Spinal cord (tissue), 10 donors: ENCODE measurements around the gene UBE2E3. TPM values are rescaled to one million over a fixed set of nuclear protein-coding genes. Genes with fewer than 3 reads are reported as not detected.
"Not testable (repeated sequence)": the region's sequence is repeated elsewhere in the genome, so short reads cannot be mapped to it uniquely, and the experiment has no call there.

Experiments
- DNase-seq, 6 donors: peaks; one replicate each; pipeline versions ENCODE4 v3.0.0 to v3.0.0-alpha.2; 2013 to 2015; ENCODE audit warnings: low spot score in 6 of 6, low read depth in 4 of 6
- H3K27ac ChIP-seq: one replicate; pipeline ENCODE4 v1.5.1; 2013; ENCODE audit warnings: low read depth, low read length, control low read depth
- H3K27me3 ChIP-seq: one replicate; pipeline ENCODE4 v1.6.1; 2013; ENCODE audit warnings: low read length; ENCODE audit not compliant: control insufficient read depth, insufficient read depth
- H3K36me3 ChIP-seq: one replicate; pipeline ENCODE4 v1.6.1; 2013; ENCODE audit warnings: low read length; ENCODE audit not compliant: control insufficient read depth, insufficient read depth
- H3K4me1 ChIP-seq: one replicate; pipeline ENCODE4 v1.6.1; 2013; ENCODE audit warnings: low read length; ENCODE audit not compliant: control insufficient read depth, insufficient read depth
- H3K4me3 ChIP-seq: one replicate; pipeline ENCODE4 v1.5.1; 2013; ENCODE audit warnings: low read depth, low read length, control low read depth
- H3K9me3 ChIP-seq: one replicate; pipeline ENCODE4 v1.6.1; 2013; ENCODE audit warnings: low read length; ENCODE audit not compliant: control insufficient read depth, insufficient read depth
- WGBS: methylation state at CpG from one replicate; pipeline ENCODE4 v1.1.5; 2013; ENCODE audit warnings: missing lambda C conversion rate; ENCODE audit not compliant: insufficient coverage; 5-methylcytosine and 5-hydroxymethylcytosine counted together
- polyA plus RNA-seq, 2 donors: library from polyadenylated mRNA; unstranded; fragments of 120-200 nt; gene quantifications; one replicate each; pipeline ENCODE4 v1.2.1, GENCODE V29; 2013; ENCODE audit not compliant: insufficient read length in 2 of 2
- total RNA-seq, 2 donors: library from RNA; depleted of rRNA in 1 of 2; stranded (reverse); fragments of 120-200 nt in 1 of 2; fragments of >200 nt in 1 of 2; gene quantifications; one replicate each; pipeline versions ENCODE4 v1.2.3 to v1.2.4, GENCODE V29; 2013 to 2014
- donor health status: healthy.

The UBE2E3 gene
- total and polyA plus RNA-seq, 4 donors, result 124 to 187 (median 160) TPM

DNA sequence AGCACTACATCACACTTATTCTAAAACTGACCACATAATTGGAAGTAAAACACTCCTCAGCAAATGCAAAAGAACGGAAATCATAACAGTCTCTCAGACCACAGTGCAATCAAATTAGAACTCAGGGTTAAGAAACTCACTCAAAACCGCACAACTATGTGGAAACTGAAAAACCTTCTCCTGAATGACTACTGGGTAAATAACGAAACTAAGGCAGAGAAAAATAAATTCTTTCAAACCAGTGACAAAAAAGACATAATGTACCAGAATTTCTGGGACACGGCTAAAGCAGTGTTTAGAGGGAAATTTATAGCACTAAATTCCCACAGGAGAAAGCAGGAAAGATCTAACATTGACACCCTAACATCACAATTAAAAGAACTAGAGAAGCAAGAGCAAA, 111.5 kb downstream of the UBE2E3 start:
- no CpG with 5 or more reads among the region's 4 CpGs for WGBS
- DNase-seq, H3K27me3 ChIP-seq, H3K4me3 ChIP-seq, H3K4me1 ChIP-seq, H3K36me3 ChIP-seq, H3K9me3 ChIP-seq, H3K27ac ChIP-seq: not testable (repeated sequence)

DNA sequence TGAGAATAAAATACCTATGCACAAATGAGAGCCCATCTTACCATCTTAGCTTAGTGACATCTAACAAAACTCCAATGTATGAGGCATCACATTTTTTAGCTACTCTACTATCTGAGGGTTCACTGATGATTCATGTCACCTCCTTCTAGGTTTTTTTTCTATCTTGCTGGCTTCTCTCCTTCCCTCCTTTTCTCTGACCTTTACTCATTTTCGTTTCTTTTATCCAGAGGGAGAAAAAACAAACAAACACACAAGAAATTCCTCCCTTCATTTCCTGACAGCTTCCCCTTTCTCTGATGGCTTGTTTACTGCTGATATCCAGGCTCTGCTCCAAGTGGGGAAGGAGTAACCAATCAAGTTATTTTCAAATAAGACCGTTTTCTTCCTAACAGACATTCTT, 115.1 kb downstream of the UBE2E3 start:
- Histone ChIP-seq H3K27me3 (no peaks in the 10 kb centered on the region), H3K27ac (no peak overlapping the region), H3K4me3 (no peak overlapping the region), H3K9me3 (peaks cover 1% of the 10 kb centered on the region), H3K4me1 (no peaks in the 10 kb centered on the region), H3K36me3 (no peaks in the 10 kb centered on the region)
- 80% methylated on average over 1 of the region's 2 CpGs for WGBS
- DNase-seq, result no peak

DNA sequence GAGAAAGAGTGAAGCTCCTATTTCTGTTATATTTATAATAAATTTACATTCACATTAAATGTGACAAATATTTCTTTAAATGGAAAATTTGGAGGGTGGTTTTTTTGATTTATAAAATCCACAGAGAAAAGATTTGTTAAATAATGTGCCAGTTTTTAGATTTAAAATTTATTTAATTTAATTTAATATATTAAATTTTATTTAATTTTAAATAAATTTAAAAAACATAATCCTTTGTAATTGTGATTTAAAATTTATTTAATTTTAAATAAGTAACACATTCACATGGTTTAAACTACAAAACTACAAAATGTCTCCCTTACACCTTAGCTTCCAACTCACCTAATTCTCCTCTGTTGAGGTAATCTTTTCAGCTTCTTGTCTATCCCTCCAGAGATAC, 123.3 kb downstream of the UBE2E3 start:
- H3K4me3 ChIP-seq, result no peak overlapping the region
- H3K36me3 ChIP-seq, result no peaks in the 10 kb centered on the region
- H3K9me3 ChIP-seq, result no peaks in the 10 kb centered on the region
- H3K27me3 ChIP-seq, result no peaks in the 10 kb centered on the region
- no peaks in the 10 kb centered on the region for H3K4me1 ChIP-seq
- H3K27ac ChIP-seq, result no peak overlapping the region
- no peak for DNase-seq

DNA sequence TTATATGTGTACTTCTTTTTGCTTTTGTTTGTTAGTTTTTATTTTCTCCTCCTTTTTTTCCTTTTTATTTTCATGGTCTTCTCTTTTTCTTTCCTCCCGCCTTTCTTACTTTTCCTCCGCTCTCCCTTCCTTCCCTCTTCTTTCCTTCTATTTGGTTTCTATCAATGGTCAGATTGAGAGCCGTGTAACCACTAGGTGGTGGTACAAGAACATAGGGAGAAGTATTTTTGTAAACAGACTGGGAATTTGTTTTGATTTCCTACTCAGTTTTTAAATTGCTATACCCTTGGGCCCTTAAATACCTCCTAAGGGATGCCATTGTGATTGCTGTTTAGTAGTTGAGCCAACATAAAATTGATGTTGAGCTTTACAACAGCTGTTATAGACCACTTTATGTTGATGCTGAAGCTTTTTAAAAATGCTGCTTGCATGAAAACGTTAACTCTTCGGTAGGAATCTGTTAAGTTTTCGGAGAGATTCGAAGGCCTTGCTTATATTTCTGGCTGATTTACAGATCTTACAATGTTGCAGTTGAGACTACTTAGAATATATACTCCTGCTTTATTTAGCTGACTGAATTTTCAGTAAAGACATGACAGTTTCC, 124.2 kb downstream of the UBE2E3 start:
- no CpG with 5 or more reads among the region's 7 CpGs for whole genome bisulfite sequencing
- H3K9me3 ChIP-seq, result no peaks in the 10 kb centered on the region
- H3K27me3 ChIP-seq, result no peaks in the 10 kb centered on the region
- H3K4me3 ChIP-seq, result no peak overlapping the region
- peak; percentile 52 to 95 (median 62) for DNase-seq
- H3K27ac ChIP-seq, result no peak overlapping the region
- no peaks in the 10 kb centered on the region for H3K4me1 ChIP-seq
- H3K36me3 ChIP-seq, result no peaks in the 10 kb centered on the region

DNA sequence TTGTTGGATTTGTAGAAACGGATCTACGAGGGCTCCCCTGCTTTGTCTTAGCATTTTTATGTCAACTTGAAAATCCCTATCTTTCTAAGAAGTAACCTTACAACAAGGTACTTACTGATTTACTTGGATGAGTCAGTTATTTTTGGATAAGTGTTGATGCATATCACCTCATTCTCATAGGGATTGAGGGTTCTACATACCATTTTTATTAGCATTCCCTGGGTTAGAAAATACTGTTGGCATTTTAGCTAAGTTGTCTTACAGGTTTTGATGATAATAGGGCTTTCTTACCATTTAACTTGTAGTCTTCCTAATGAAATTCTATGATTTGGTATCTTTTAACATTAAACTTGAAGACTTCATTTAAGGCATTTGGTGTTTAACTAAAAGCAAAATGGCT, 125.2 kb downstream of the UBE2E3 start:
- Histone ChIP-seq H3K9me3 (no peaks in the 10 kb centered on the region), H3K27ac (no peak overlapping the region), H3K4me1 (no peaks in the 10 kb centered on the region), H3K36me3 (no peaks in the 10 kb centered on the region), H3K4me3 (no peak overlapping the region), H3K27me3 (no peaks in the 10 kb centered on the region)
- WGBS, result no CpG with 5 or more reads among the region's 2 CpGs
- DNase-seq, result no peak

DNA sequence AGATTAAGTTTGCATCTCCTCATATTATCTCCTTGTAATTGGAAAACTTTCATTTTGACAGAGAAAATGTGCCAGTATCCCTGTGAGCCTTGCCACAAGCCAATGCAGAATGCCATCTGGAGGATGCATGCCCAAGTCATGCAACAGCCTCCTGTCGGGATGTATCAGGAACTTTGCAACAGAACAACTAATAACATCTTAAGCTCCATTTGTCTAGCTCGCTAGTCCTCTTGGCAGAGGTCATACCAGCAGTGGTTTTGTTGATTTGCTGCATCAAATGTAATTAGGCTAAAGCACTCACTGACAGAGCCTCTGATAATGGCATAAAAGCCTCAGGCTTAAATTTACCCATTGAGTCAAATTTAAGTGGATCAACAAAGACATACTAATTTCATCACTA, 125.8 kb downstream of the UBE2E3 start:
- Histone ChIP-seq H3K27me3 (no peaks in the 10 kb centered on the region), H3K27ac (no peak overlapping the region), H3K36me3 (no peaks in the 10 kb centered on the region), H3K4me3 (no peak overlapping the region), H3K9me3 (no peaks in the 10 kb centered on the region), H3K4me1 (no peaks in the 10 kb centered on the region)
- DNase-seq, result peak in 2 of 6 donors; percentile 55 to 66
- 40% methylated on average over 2 of the region's 2 CpGs for WGBS

DNA sequence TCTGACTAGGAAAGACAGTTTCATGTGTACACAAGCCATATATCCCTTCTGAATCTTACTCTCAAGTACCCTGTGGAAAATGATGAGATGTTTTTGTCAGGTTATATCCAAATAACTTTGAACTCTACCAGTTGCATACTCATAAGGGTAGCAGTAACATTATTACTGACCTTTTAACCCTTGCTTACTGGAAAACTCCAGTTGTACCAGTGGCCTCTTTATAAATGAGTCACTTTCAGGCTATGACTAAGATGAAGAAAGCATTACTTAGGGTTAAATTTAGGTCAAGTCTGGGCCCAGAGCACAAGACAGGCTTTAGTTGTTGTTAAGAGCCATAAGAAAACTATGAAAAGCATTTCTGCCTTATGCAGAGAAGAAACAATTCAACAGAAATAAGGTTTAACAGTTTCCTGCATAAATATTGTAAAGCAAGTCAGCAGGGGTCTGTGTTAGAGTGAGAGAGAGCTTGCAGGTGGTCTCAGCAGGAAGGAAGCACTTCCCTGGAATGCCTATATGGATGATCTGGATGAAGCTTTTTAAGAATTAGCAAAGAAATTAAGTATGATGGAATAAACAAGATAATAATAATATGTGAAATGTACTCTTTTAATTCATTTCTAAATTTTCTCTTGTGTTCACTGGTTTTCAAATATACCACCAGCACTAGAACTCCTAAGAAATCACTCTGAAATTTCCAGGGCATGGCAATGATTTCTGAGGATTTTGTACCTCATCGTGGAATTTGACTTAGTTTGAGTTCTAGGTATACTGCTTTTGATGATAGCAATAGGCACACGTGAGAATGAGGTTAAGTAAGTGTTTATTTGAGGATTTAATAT, 126.6 kb downstream of the UBE2E3 start:
- Histone ChIP-seq H3K9me3 (no peaks in the 10 kb centered on the region), H3K36me3 (no peaks in the 10 kb centered on the region), H3K27me3 (no peaks in the 10 kb centered on the region), H3K27ac (no peak overlapping the region), H3K4me1 (no peaks in the 10 kb centered on the region), H3K4me3 (no peak overlapping the region)
- peak in 1 of 6 donors; percentile 44 for DNase-seq
- WGBS, result 60% methylated on average over 1 of the region's 2 CpGs

DNA sequence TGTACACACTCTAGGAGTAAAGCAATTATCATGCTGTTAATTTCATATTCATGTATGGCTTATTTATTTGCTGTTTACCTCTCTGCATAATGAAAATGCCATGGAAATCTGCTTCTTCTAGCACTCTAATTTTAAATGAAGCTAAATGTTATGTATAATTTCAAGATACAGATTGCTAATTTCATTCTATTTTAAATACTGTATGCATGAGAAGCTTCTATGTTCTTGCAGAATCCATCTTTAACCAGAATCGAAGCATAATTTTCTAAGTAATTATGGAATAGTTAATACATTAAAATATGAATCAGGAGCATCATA, 127.2 kb downstream of the UBE2E3 start:
- Histone ChIP-seq H3K9me3 (no peaks in the 10 kb centered on the region), H3K4me3 (no peak overlapping the region), H3K27me3 (no peaks in the 10 kb centered on the region), H3K36me3 (no peaks in the 10 kb centered on the region), H3K27ac (no peak overlapping the region), H3K4me1 (no peaks in the 10 kb centered on the region)
- no CpG with 5 or more reads among the region's 1 CpG for WGBS
- DNase-seq, result peak in 1 of 6 donors; percentile 52

DNA sequence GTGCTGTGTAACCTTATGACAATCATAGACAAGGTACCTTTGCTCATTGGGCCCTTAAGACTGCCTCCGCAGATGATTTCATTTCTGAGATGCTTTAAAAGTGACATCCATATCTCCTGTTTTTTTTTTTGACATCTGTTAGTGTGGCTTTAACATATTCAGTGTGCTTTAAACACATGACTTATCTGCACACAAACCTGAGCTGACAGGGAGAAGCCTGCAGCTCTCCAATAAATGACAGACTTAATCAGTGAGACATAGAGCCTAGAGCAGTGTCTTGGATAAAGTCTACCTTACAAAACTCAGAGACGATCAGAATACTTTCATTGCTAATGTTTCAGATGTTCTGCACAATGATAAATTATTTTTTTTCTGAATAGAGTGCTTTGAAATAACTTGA, 130.7 kb downstream of the UBE2E3 start:
- no peaks in the 10 kb centered on the region for H3K9me3 ChIP-seq
- H3K27me3 ChIP-seq, result no peaks in the 10 kb centered on the region
- no peak overlapping the region for H3K4me3 ChIP-seq
- no peak for DNase-seq
- no peaks in the 10 kb centered on the region for H3K36me3 ChIP-seq
- H3K27ac ChIP-seq, result no peak overlapping the region
- no peaks in the 10 kb centered on the region for H3K4me1 ChIP-seq
- no CpG with 5 or more reads among the region's 2 CpGs for WGBS

DNA sequence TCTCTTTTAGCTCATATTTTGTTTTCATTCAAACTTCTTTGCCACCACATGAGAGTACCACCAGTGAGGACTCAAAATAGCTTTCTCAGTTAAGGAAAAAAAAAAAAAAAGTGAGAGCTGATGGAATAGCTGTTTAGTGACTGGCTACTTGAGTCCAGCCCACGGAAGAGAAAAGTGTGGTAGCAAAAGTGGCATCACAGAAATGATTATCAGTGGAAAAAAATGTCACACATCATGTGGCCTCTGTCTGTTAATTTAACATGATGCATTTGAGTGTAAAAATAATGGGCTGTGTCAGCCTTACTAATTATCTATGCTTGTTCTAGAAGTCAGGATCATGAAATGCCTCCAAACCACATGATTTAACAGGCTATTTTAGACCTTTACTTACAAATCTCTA, 132.5 kb downstream of the UBE2E3 start:
- Histone ChIP-seq H3K9me3 (no peaks in the 10 kb centered on the region), H3K4me1 (no peaks in the 10 kb centered on the region), H3K27me3 (no peaks in the 10 kb centered on the region), H3K36me3 (no peaks in the 10 kb centered on the region), H3K4me3 (no peak overlapping the region), H3K27ac (no peak overlapping the region)
- no peak for DNase-seq
- 100% methylated on average over 1 of the region's 1 CpG for WGBS
